SK-N-MC (cell line): ENCODE data around the gene B3GNT8.

Source experiments
- EZH2 ChIP-seq: fragments of 200-600 bp; sonication (generic); IDR thresholded peaks from one replicate; pipeline ENCODE4 v1.6.1; 2017; ENCODE audit warnings: antibody characterized with exemption
- FOXP2 ChIP-seq: optimal IDR thresholded peaks from 2 replicates; pipeline ENCODE3; 2011; ENCODE audit warnings: mild to moderate bottlenecking, moderate library complexity; ENCODE audit not compliant: insufficient read depth; ENCODE audit errors: extremely low read length, control extremely low read depth
- POLR2AphosphoS5 ChIP-seq: IDR thresholded peaks from 2 replicates; pipeline ENCODE4 v1.6.1; 2012; ENCODE audit warnings: mild to moderate bottlenecking, low read depth, low read length, borderline replicate concordance

- no peak for TF ChIP-seq POLR2AphosphoS5
- TF ChIP-seq EZH2, result no peak
- no peak for TF ChIP-seq FOXP2
Measured at GRCh38 chr19:41430922-41431321, 3.7 kb upstream of the B3GNT8 start.
